ENCODE results near the gene LUC7L2. TPM values are rescaled to one million over a fixed set of nuclear protein-coding genes. Genes with fewer than 3 reads are reported as not detected.

Gene LUC7L2
- total and polyA plus RNA-seq, 10 of the 15 experiments (the other 5 are each of a cell fraction or from before 2014, with no cell fraction given) = 31.7 to 98.7 (median 68.6) TPM

DNA sequence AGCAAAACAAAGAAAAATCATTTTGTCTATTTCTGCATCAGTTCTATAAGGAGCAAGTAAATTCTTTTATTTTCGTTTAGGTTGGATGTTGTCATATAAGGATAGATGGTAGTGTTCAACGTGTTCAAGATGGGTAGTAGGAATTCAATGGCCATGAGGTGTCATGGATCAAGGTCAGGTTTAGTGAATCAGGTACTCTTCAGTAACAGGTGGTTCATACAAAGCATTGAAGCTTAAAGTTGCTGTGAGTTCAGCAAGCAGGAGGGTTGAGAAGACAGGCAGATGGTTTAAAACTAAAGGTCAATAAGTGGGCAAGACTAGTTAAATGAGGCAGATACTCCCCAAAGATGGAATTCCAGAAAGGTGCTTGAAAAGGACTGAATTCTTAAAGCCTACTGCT lies 5.6 kb downstream of the LUC7L2 start:
- ChIA-PET RAD21 (ENCODE audit: unreplicated experiment) (no interaction called here), CTCF (interaction anchor here (0.6 kb wide), 1 partner anchor 528 kb away, joined by 3 read pairs; no protein-coding TSS in a partner anchor), SMC1A (ENCODE audit: uncharacterized antibody, unreplicated experiment) (no interaction called here), POLR2A (interaction anchor here (0.6 to 0.8 kb wide), 2 partner anchors 23 to 261 kb away, joined by 3 to 8 read pairs; no protein-coding TSS in a partner anchor)
- H3K27me3 ChIP-seq (replicated peaks in 1 of 2; ENCODE audit: control insufficient read depth in 2 of 2, insufficient read depth in 2 of 2, low read length in 1 of 2) = no peaks in the 10 kb centered on the region
- FAIRE-seq (no peak), ATAC-seq (no peak), DNase-seq (ENCODE audit: low read depth, low spot score) (no peak)
- H3K79me2 ChIP-seq (ENCODE audit: control insufficient read depth, insufficient read depth, low read length) = peaks cover 99% of the 10 kb centered on the region
- 70% methylated on average over 2 of the region's 2 CpGs for WGBS (ENCODE audit: insufficient coverage, insufficient replicate concordance, low lambda C conversion rate, missing lambda C conversion rate)
- intact Hi-C loops (cut with micrococcal nuclease; ENCODE audit: unreplicated experiment) (no loop called here), in situ Hi-C loops (cut with MboI) (loop anchor here (25.0 kb wide), 1 partner anchor 1547 kb away; the partner anchor contains the start of gene BRAF)
- TSS peak; percentile 0 for BruUV-seq (replicated peaks)
- peaks cover 2 to 18% of the 10 kb centered on the region in 2 experiments for H3K36me3 ChIP-seq (ENCODE audit: control insufficient read depth in 2 of 2, insufficient read depth in 2 of 2, low read length in 1 of 2)
- no peak overlapping the region for H3K4me3 ChIP-seq
- H2AFZ ChIP-seq (ENCODE audit: control insufficient read depth, low read depth, low read length) = no peak overlapping the region
- no peak overlapping the region for H3K9ac ChIP-seq (ENCODE audit: control insufficient read depth, insufficient read depth, low read length)
- peaks cover 9% of the 10 kb centered on the region for H4K20me1 ChIP-seq (ENCODE audit: control insufficient read depth, insufficient read depth)
- peak overlapping the region; percentile 41; the same call in 1 of the 2 replicates for H3K4me2 ChIP-seq (ENCODE audit: control insufficient read depth, insufficient read depth)
- H3K9me3 ChIP-seq (replicated peaks; ENCODE audit: control insufficient read depth, insufficient read depth, low read length) = no peaks in the 10 kb centered on the region
- peaks cover 4% of the 10 kb centered on the region for H3K4me1 ChIP-seq (ENCODE audit: control insufficient read depth, insufficient read depth, low read length)
- TF ChIP-seq, protein P1, sequence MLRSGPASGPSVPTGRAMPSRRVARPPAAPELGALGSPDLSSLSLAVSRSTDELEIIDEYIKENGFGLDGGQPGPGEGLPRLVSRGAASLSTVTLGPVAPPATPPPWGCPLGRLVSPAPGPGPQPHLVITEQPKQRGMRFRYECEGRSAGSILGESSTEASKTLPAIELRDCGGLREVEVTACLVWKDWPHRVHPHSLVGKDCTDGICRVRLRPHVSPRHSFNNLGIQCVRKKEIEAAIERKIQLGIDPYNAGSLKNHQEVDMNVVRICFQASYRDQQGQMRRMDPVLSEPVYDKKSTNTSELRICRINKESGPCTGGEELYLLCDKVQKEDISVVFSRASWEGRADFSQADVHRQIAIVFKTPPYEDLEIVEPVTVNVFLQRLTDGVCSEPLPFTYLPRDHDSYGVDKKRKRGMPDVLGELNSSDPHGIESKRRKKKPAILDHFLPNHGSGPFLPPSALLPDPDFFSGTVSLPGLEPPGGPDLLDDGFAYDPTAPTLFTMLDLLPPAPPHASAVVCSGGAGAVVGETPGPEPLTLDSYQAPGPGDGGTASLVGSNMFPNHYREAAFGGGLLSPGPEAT (IDR thresholded peaks at IDR 0.05; ENCODE audit: low read depth) = no peak
- TF ChIP-seq NKRF (conservative IDR thresholded peaks at IDR 0.05) (no peak), SIX5 (IDR thresholded peaks at IDR 0.05; ENCODE audit: low read depth, low read length, severe bottlenecking) (no peak), RAD21 (IDR thresholded peaks at IDR 0.05; ENCODE audit: insufficient read depth, low read depth, low read length) (no peak)
- TF ChIP-seq, protein P2, sequence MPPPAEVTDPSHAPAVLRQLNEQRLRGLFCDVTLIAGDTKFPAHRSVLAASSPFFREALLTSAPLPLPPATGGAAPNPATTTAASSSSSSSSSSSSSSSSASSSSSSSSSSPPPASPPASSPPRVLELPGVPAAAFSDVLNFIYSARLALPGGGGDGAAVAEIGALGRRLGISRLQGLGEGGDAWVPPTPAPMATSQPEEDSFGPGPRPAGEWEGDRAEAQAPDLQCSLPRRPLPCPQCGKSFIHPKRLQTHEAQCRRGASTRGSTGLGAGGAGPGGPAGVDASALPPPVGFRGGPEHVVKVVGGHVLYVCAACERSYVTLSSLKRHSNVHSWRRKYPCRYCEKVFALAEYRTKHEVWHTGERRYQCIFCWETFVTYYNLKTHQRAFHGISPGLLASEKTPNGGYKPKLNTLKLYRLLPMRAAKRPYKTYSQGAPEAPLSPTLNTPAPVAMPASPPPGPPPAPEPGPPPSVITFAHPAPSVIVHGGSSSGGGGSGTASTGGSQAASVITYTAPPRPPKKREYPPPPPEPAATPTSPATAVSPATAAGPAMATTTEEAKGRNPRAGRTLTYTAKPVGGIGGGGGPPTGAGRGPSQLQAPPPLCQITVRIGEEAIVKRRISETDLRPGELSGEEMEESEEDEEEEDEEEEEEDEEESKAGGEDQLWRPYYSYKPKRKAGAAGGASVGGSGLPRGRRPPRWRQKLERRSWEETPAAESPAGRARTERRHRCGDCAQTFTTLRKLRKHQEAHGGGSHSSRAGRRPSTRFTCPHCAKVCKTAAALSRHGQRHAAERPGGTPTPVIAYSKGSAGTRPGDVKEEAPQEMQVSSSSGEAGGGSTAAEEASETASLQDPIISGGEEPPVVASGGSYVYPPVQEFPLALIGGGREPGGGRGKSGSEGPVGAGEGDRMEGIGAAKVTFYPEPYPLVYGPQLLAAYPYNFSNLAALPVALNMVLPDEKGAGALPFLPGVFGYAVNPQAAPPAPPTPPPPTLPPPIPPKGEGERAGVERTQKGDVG (CRISPR knock-in tag; IDR thresholded peaks at IDR 0.05) = no peak
- H3K27ac ChIP-seq (ENCODE audit: control insufficient read depth, insufficient read depth) = no peak overlapping the region
